ENCODE measurements around the gene VLDLR. TPM values are rescaled to one million over a fixed set of nuclear protein-coding genes. Genes with fewer than 3 reads are reported as not detected.

Gene VLDLR
- total and polyA plus RNA-seq, 2 of the 8 experiments (the other 6 are each of a cell fraction or from before 2014, with no cell fraction given) = 24.2 to 49.1 TPM

- Histone ChIP-seq H3K14ac (ENCODE audit: insufficient read length) (no peak overlapping the region), H3K4me1 (replicated peaks in 1 of 4; ENCODE audit: control insufficient read depth in 3 of 4, insufficient read depth in 4 of 4, low read length in 3 of 4) (no peaks in the 10 kb centered on the region; a peak in 2 of 7 replicates), H2BK120ac (replicated peaks; ENCODE audit: low read depth, low read length) (no peak overlapping the region), H3K9me3 (ENCODE audit: insufficient read depth in 2 of 2, low read depth in 1 of 2, low read length in 1 of 2) (no peaks in the 10 kb centered on the region), H3K56ac (replicated peaks; ENCODE audit: insufficient read length, low read depth, low read length) (no peak overlapping the region), H3K18ac (ENCODE audit: extremely low read depth, low read length) (no peak overlapping the region), H3K23ac (ENCODE audit: insufficient read length) (no peak overlapping the region), H2AFZ (ENCODE audit: low read length) (no peak overlapping the region), H3K23me2 (ENCODE audit: low read depth, low read length) (no peaks in the 10 kb centered on the region; the same call in 1 of the 2 replicates), H2BK5ac (ENCODE audit: low read depth, low read length) (no peak overlapping the region), H3K4me3 (ENCODE audit: extremely low read depth in 1 of 4, insufficient read depth in 2 of 4, low read depth in 3 of 4, low read length in 4 of 4) (no peak overlapping the region), H4K20me1 (replicated peaks in 1 of 2; ENCODE audit: control insufficient read depth in 1 of 2, insufficient read depth in 2 of 2, low read length in 2 of 2) (no peaks in the 10 kb centered on the region), H3K79me1 (ENCODE audit: low read depth, low read length) (no peaks in the 10 kb centered on the region), H2BK15ac (ENCODE audit: low read length) (no peak overlapping the region), H2BK12ac (ENCODE audit: low read depth, low read length) (no peak overlapping the region), H3K79me2 (ENCODE audit: control insufficient read depth in 1 of 2, insufficient read depth in 2 of 2, low read length in 2 of 2) (no peaks in the 10 kb centered on the region), H3K27me3 (replicated peaks in 1 of 4; ENCODE audit: control insufficient read depth in 3 of 4, extremely low read depth in 1 of 4, insufficient read depth in 3 of 4, low read length in 3 of 4) (no peaks in the 10 kb centered on the region), H3K4me2 (ENCODE audit: insufficient read depth in 1 of 2, low read depth in 2 of 2, low read length in 2 of 2) (no peak overlapping the region), H2AK5ac (ENCODE audit: low read depth, low read length) (no peak overlapping the region), H4K8ac (ENCODE audit: extremely low read depth, insufficient read depth, low read length) (no peak overlapping the region), H2BK20ac (ENCODE audit: low read length) (no peak overlapping the region), H3K4ac (replicated peaks; ENCODE audit: insufficient read length, low read depth, low read length) (no peak overlapping the region), H3K9ac (replicated peaks in 1 of 4; ENCODE audit: extremely low read depth in 1 of 4, low read depth in 3 of 4, low read length in 3 of 4) (no peak overlapping the region), H4K5ac (ENCODE audit: insufficient read length, low read depth, low read length) (no peak overlapping the region), H3K27ac (ENCODE audit: low read depth, low read length) (no peak overlapping the region), H3K36me3 (ENCODE audit: control insufficient read depth in 2 of 4, insufficient read depth in 4 of 4, low read length in 3 of 4) (no peaks in the 10 kb centered on the region), H4K91ac (replicated peaks; ENCODE audit: insufficient read length, low read length) (no peak overlapping the region)
- DNase-seq (ENCODE audit: low read depth in 1 of 2, low spot score in 2 of 2) (no peak), FAIRE-seq (no peak)
- WGBS, 2 experiments (ENCODE audit: extremely low coverage in 1 of 2, insufficient coverage in 1 of 2, insufficient read length in 1 of 2, insufficient replicate concordance in 2 of 2, low coverage in 1 of 2, low lambda C conversion rate in 2 of 2, missing lambda C conversion rate in 1 of 2) = 49% methylated on average over 2 of the region's 2 CpGs; no CpG with 5 or more reads in 1 of the 2 experiments
- no peak for TF ChIP-seq RBBP5 (IDR thresholded peaks at IDR 0.05; ENCODE audit: borderline replicate concordance, low read depth, low read length)
- no peak for TF ChIP-seq EZH2 (IDR thresholded peaks at IDR 0.05; ENCODE audit: low read depth, low read length, severe bottlenecking)
- no peak for TF ChIP-seq PHF8 (conservative IDR thresholded peaks at IDR 0.05; ENCODE audit: low read depth, low read length)
- TF ChIP-seq CTBP2 (IDR thresholded peaks at IDR 0.05; ENCODE audit: borderline replicate concordance, insufficient read depth, insufficient read length, low read length) = no peak
- no peak for TF ChIP-seq JUN (IDR thresholded peaks at IDR 0.05; ENCODE audit: low read depth, low read length)
- TF ChIP-seq SIRT6 (IDR thresholded peaks at IDR 0.05; ENCODE audit: low read length) = no peak
- TF ChIP-seq BACH1 (IDR thresholded peaks at IDR 0.05; ENCODE audit: low read length) = no peak
- no peak for TF ChIP-seq CEBPB (IDR thresholded peaks at IDR 0.05; ENCODE audit: low read depth, low read length)
- TF ChIP-seq RXRA (IDR thresholded peaks at IDR 0.05; ENCODE audit: insufficient read depth, low read depth, low read length) = no peak
- no peak for TF ChIP-seq POLR2A (IDR thresholded peaks at IDR 0.05; ENCODE audit: control extremely low read depth in 1 of 2, low read depth in 2 of 2, low read length in 2 of 2)
- TF ChIP-seq CREB1 (IDR thresholded peaks at IDR 0.05) = no peak
- no peak for TF ChIP-seq SUZ12 (IDR thresholded peaks at IDR 0.05; ENCODE audit: low read length)
- CTCF ChIA-PET (ENCODE audit: partially characterized antibody) = interaction anchor here (0.6 to 1.3 kb wide), 2 partner anchors 36 to 534 kb away, joined by 3 read pairs; no protein-coding TSS in a partner anchor
- POLR2A ChIA-PET (ENCODE audit: partially characterized antibody) = interaction anchor here (1.2 kb wide), 1 partner anchor 123 kb away, joined by 3 read pairs; no protein-coding TSS in a partner anchor
Observed at GRCh38 chr9:2691626-2692025, 70.0 kb downstream of the VLDLR start.
